ENCODE results near the gene ASB4. TPM values are rescaled to one million over a fixed set of nuclear protein-coding genes. Genes with fewer than 3 reads are reported as not detected.

The ASB4 gene
- total and polyA plus RNA-seq, 2 experiments from 2014 or later: not detected

GRCh38 chr7:95558864-95559263 lies 73.1 kb downstream of the ASB4 start:
- Histone ChIP-seq H2AFZ (peak overlapping the region; percentile 8; the same call in 1 of the 2 replicates), H4K20me1 (replicated peaks; ENCODE audit: insufficient read depth) (no peaks in the 10 kb centered on the region), H3K9me2 (ENCODE audit: insufficient read depth) (no peaks in the 10 kb centered on the region; the same call in 1 of the 2 replicates), H3K4me2 (no peak overlapping the region), H3K79me2 (replicated peaks; ENCODE audit: insufficient read depth) (no peaks in the 10 kb centered on the region), H3K4me3 (no peak overlapping the region), H3K27ac (ENCODE audit: low read depth) (no peak overlapping the region), H3K27me3 (ENCODE audit: insufficient read depth) (no peaks in the 10 kb centered on the region), H3F3A (replicated peaks; ENCODE audit: low read depth) (no peaks in the 10 kb centered on the region), H3K36me3 (ENCODE audit: insufficient read depth) (no peaks in the 10 kb centered on the region), H3K4me1 (ENCODE audit: insufficient read depth) (no peaks in the 10 kb centered on the region)
- no peaks in the 10 kb centered on the region for H3K9me3 Mint-ChIP-seq
- no peaks in the 10 kb centered on the region for H3K4me1 Mint-ChIP-seq
- no peaks in the 10 kb centered on the region for H3K36me3 Mint-ChIP-seq (ENCODE audit: low read depth)
- H3K27ac Mint-ChIP-seq: no peak overlapping the region
- ATAC-seq (no peak), DNase-seq (ENCODE audit: low spot score) (peak; percentile 15)
- TF ChIP-seq EZH2 (IDR thresholded peaks at IDR 0.05; ENCODE audit: low read depth, unreplicated experiment) (no peak), STAT1 (IDR thresholded peaks at IDR 0.05; ENCODE audit: unreplicated experiment) (no peak), ZNF114 (CRISPR knock-in tag; IDR thresholded peaks at IDR 0.05) (no peak), ZNF331 (CRISPR knock-in tag; IDR thresholded peaks at IDR 0.05; ENCODE audit: low read depth) (no peak), CREB1 (CRISPR knock-in tag; IDR thresholded peaks at IDR 0.05; ENCODE audit: low read depth) (no peak), CTCF (conservative IDR thresholded peaks at IDR 0.05; ENCODE audit: low read depth in 2 of 2) (no peak), ETS1 (IDR thresholded peaks at IDR 0.05) (no peak), POLR2AphosphoS5 (IDR thresholded peaks at IDR 0.05; ENCODE audit: low read depth) (no peak)
- no peaks in the 10 kb centered on the region for H3K27me3 Mint-ChIP-seq (ENCODE audit: insufficient read depth, low read depth, poor library complexity)
- H3K4me3 Mint-ChIP-seq: no peak overlapping the region

- no peak overlapping the region for H3K4me3 ChIP-seq
- no peaks in the 10 kb centered on the region; the same call in 1 of the 2 replicates for H3K9me2 ChIP-seq (ENCODE audit: insufficient read depth)
- DNase-seq (ENCODE audit: low spot score) (no peak), ATAC-seq (no peak)
- H3F3A ChIP-seq (replicated peaks; ENCODE audit: low read depth): no peaks in the 10 kb centered on the region
- H3K9me3 Mint-ChIP-seq: no peaks in the 10 kb centered on the region
- H3K4me1 ChIP-seq (ENCODE audit: insufficient read depth): no peaks in the 10 kb centered on the region
- no peaks in the 10 kb centered on the region for H3K36me3 Mint-ChIP-seq (ENCODE audit: low read depth)
- no peak overlapping the region for H3K27ac ChIP-seq (ENCODE audit: low read depth)
- no peaks in the 10 kb centered on the region for H3K36me3 ChIP-seq (ENCODE audit: insufficient read depth)
- no peak overlapping the region for H2AFZ ChIP-seq
- H3K27me3 Mint-ChIP-seq (ENCODE audit: insufficient read depth, low read depth, poor library complexity): peaks cover under 1% of the 10 kb centered on the region
- H3K79me2 ChIP-seq (replicated peaks; ENCODE audit: insufficient read depth): no peaks in the 10 kb centered on the region
- no peak overlapping the region for H3K27ac Mint-ChIP-seq
- no peak overlapping the region for H3K4me3 Mint-ChIP-seq
- no peak for TF ChIP-seq STAT1 (IDR thresholded peaks at IDR 0.05; ENCODE audit: unreplicated experiment)
- no peak for TF ChIP-seq EZH2phosphoT487 (IDR thresholded peaks at IDR 0.05; ENCODE audit: unreplicated experiment)
- no peak for TF ChIP-seq REST (IDR thresholded peaks at IDR 0.05; ENCODE audit: unreplicated experiment)
- H3K4me2 ChIP-seq: no peak overlapping the region
- H3K27me3 ChIP-seq (ENCODE audit: insufficient read depth): no peaks in the 10 kb centered on the region
- H4K20me1 ChIP-seq (replicated peaks; ENCODE audit: insufficient read depth): no peaks in the 10 kb centered on the region
- H3K4me1 Mint-ChIP-seq: no peaks in the 10 kb centered on the region
Measured at GRCh38 chr7:95560674-95561073, 74.9 kb downstream of the ASB4 start.

Data from GM23338 (cell line).